GM18873 (cell line): ENCODE data around the gene CIB4.

Source experiments
- ATAC-seq: cut with Tn5 transposase; IDR thresholded peaks from one replicate; pipeline ENCODE4 v1.9.1; 2021; ENCODE audit warnings: mild to moderate bottlenecking, moderate library complexity, moderate number of reproducible peaks; ENCODE audit not compliant: unreplicated experiment, low FRiP score

The CIB4 gene

DNA sequence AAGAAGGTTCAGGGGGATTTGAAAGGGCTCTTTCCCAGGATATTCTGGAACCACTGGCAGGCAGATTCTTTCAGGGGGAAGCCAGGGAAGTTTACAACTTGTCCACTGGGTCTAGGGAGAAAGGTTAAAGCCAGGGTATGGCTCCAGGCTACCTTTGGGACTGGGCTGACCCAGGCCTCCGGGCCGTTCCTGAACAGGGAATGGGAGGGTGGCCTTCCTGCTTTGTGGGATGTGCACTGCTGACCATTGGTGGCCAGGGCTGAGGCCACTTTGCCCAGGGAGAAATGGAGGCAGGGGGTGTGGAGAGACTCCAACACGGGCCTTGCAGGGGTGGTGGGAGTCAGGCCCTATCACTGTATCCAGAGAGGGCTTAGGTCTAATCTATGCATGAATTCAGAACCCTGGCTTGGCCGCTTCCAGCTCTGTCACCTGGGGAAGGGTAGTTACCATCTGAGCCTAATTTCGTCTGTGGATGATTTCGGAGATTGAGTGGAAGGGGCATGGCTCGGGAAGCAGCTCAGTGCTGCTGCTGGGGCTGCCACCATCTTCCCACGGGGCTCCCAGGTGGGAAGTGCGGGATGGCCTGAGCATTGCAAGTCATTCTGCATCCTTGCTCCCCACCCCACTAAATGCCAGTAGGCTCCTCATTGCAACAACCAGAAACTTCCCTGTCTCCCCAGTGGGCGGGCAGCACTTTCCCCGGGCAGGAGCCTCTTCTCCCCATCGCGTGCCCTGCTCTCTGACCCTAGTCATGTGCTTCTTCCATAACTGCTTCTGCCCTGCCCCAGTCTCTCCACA, 106.1 kb downstream of the CIB4 start:
- ATAC-seq: no peak

GRCh38 chr2:26534098-26534864, 106.9 kb downstream of the CIB4 start:
- ATAC-seq: no peak

DNA sequence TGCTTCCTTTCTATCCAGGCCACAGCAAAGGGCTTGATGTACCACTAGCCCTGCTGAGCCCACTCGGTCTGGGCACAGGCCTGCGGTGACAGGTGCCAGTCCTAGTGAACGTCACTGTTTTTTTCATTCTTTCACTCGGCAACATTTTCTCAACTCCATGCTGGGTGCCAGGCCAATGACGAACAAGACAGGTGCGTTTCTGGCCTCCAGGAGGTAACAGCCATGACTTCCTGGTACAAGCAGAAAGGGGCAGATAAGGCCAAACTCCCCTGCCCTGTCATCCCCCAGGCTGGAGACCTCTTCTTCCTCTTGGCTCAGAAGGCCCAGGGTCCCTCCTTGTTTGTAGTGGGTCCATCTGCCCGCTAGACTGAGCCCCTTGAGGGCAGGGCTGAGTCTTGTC, 107.5 kb downstream of the CIB4 start:
- ATAC-seq: no peak

DNA sequence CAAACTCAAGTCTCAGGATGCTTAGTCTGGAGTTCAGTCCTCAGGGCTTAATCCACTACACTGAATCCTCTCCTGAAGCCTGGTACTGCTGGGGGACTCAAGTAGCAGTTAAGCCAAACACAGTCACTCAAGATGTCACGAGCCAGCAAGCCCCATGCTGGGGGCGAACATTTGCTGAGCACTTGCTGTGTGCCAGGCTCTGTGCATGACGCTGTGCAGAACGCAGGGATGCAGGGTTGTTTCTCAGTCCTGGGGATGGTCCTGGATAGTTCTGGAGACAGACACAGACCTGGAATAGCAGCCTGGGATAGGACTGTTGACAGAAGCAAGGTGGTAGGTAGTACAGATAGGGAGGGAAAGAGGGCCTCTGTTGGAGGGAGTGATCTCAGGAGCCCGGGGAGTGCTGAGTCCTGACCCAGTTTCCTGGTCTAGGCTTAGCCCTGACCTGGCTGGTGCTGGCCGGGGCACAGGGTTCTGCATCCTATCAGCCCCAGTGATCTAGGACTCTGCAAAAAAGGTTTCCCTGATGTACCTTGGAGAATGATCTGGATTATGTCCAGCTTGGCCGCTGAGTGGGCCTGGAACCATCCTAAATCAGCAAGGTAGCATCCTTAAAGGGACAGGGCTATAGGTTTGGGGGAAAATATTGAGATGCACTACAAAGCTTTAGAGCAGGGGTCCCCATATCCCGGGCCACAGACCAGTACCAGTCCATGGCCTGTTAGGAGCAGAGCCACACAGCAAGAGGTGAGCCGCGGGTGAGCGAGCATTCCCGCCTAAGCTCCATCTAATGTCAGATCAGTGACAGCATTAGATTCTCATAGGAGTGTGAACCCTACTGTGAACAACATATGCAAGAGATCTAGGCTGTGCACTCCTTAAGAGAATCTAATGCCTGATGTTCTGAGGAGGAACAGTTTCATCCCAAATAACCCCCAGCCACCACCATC, 108.6 kb downstream of the CIB4 start:
- ATAC-seq: no peak
